Posterior cingulate gyrus (tissue), 11 donors: ENCODE data around the gene CERK.

ENCODE experiments used
- DNase-seq, 10 donors: peaks; one replicate each; pipeline versions ENCODE4 v3.0.0 to v3.0.0-alpha.2; 2020 to 2021; ENCODE audit warnings: mixed read lengths in 3 of 10
- intact Hi-C: fragments of 100-400 bp; cut with DNase I; formaldehyde crosslinking; loops from one replicate; pipeline ENCODE4 v1.15.1; 2023

The CERK gene

DNA sequence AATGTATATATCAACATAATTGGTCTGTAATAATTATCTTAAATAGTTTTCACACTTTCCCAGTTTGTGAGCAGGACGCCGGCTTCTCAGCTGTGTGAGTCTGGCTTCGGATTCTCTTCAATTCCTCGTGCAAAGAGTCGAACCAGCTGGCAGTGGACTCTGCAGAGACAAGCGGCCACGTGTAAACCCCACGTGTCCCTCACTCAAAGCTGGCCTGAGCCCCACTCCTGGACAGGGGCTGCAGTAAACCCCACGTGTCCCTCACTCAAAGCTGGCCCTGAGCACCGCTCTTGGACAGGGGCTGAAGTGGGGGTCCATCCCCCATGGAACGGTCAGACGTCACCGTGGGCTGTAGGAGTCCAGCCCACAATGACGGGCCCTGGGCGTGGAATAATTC lies 51.0 kb downstream of the CERK start:
- no peak for DNase-seq
- intact Hi-C loops, result no loop called here

- intact Hi-C loops, result no loop called here
- DNase-seq, result no peak
These were observed 51.6 kb downstream of the CERK start for GRCh38 chr22:46686221-46687047.

- intact Hi-C loops, result no loop called here
- no peak for DNase-seq
These were observed 53.3 kb downstream of the CERK start for GRCh38 chr22:46684706-46685105.

- intact Hi-C loops, result no loop called here
- DNase-seq, result no peak
These were observed 55.9 kb downstream of the CERK start for GRCh38 chr22:46682011-46682731.

GRCh38 chr22:46681010-46681409 lies 57.0 kb downstream of the CERK start:
- no peak for DNase-seq
- intact Hi-C loops, result no loop called here

DNA sequence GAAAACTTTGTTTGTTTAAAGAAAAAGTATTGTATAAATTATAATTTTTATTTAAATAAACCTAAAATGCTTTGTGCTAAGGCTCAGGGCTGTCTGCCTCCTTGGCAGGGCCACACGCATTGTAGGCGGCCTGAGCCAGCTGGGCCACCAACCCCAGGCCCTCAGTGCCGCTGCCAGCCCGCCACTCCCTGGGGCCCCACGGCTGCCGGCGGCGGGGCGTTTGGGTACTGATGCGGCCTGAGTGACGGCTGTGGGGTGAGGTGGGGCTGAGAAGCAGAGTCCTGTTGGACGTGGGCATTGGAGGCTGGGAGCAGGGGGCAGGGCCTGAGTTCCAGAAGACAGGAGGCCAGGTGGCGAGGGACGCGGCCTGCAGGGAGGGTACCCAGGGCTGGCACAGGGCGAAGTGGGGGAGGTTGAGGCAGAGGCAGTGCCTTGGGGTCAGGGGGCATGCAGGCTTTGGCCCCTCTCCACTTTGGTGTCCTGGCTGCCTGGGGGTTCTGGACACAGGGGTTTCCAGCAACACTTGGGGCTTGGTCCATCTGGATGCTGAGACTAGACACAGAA lies 58.3 kb downstream of the CERK start:
- no peak for DNase-seq
- intact Hi-C loops, result no loop called here

GRCh38 chr22:46678785-46679700 lies 59.0 kb downstream of the CERK start:
- no peak for DNase-seq
- intact Hi-C loops, result no loop called here

GRCh38 chr22:46678003-46678657 lies 59.9 kb downstream of the CERK start:
- intact Hi-C loops, result no loop called here

DNA sequence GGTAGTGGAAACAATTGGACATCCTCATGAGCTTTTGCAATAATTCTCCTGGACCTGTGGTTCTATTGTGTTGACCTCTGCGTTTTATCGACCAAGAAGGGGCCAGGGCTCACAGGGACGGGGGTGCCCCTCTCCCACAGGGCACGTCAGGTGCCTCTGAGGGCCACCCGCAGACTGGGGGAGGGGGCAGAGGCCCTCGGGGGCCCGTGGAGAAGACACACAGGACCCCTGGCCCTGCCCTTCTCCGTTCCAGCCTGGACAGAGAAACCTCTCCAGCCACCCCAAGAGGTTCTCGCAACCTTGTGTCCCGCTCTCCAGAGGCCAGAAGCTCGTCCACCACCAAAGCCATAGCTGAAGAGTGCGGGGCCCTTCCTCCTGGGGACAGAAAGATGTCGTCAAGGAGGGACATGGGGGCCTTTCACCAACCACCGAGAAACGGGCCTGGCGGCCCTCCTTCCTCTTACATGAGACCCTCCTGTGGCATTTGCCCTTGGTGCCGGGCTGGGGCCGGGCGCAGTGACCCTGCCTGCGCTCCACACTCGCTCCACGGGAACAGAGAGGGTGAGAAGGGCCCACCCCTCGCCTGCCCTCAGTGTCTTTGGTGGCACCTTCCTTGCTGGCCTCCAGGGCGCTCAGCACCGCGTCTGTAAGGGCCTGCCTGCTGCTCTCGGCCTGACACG lies 60.6 kb downstream of the CERK start:
- intact Hi-C loops, result no loop called here

More at GRCh38 chr22:46678003-46678657, 59.9 kb downstream of the CERK start:
- no peak for DNase-seq

GRCh38 chr22:46676881-46677280 lies 61.2 kb downstream of the CERK start:
- no peak for DNase-seq
- intact Hi-C loops, result no loop called here

More for the DNA sequence above, 60.6 kb downstream of the CERK start:
- no peak for DNase-seq

GRCh38 chr22:46676479-46676878 lies 61.6 kb downstream of the CERK start:
- intact Hi-C loops, result no loop called here
- no peak for DNase-seq

DNA sequence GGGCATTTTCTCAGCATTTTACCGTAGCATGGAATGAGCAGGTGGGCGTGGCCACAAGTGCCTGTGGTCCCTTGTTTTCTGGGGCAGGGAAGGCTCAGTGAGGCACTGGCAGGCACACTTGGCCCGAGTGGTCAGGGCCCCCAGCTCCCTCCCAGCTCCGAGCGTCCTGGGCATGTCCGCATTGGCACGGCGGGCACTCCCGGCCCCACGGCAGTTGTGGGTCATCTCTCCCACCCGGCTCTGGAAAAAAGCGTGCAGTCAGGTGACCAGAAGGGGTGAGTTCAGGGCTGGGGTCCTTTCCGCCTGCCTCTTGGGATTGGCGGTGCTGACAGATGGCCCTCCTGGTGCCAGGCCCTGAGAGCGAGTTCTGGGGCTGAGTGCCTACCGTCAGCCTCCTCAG lies 62.1 kb downstream of the CERK start:
- intact Hi-C loops, result no loop called here

GRCh38 chr22:46675479-46675878 lies 62.6 kb downstream of the CERK start:
- intact Hi-C loops, result no loop called here
- no peak for DNase-seq

More for the DNA sequence above, 62.1 kb downstream of the CERK start:
- no peak for DNase-seq

GRCh38 chr22:46674906-46675305 lies 63.1 kb downstream of the CERK start:
- intact Hi-C loops, result no loop called here

GRCh38 chr22:46674367-46674781 lies 63.7 kb downstream of the CERK start:
- peak in 2 of 10 donors; percentile 50 to 84 for DNase-seq
- intact Hi-C loops, result no loop called here

More at GRCh38 chr22:46674906-46675305, 63.1 kb downstream of the CERK start:
- DNase-seq, result no peak

DNA sequence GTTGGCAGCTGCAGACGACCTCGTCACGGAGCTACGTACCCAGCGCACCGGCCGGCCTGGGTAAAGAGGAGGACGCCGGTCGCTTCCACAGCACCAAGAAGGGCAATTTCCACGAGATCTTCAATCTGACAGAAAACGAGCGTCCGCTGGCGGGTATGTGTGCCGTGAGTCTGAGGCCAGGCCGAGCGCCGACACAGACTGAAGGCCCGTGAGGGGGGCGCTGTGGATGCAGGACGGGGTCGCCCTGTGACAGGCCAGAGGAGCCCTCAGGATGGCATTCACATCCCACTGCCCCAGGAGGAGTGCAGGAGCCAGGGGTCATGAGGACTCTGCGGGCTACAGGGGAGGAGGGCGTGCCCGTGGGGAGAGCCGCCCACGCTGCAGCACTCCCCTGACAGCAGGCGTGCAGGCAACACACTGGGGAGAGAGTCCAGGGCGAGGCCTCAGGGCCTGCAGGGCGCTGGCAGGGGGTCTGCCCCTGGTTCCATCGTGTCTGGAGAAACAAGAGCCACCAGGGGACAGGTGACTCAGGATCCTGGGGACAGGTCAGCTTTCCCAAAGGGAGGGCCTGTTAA lies 64.3 kb downstream of the CERK start:
- intact Hi-C loops, result no loop called here

DNA sequence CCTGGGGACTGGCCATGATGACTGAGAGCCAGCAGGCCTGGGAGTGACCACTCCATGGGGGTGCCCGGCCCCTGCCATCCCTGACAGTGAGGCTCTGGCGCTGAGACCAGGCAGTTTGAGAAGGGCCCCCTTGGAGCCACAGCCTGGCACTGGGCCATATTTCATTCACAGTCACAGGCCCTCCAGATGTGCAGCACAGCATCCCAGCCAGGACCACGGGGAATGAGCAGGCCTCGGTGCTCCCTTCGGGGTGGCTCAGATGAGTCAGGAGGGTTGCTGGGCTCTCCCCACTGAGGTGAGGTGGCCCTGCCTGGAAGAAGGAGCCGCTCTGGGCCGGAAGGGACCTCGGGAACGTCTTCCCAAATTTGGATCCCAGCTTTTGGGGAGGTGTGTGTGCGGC lies 64.8 kb downstream of the CERK start:
- intact Hi-C loops, result no loop called here
- no peak for DNase-seq

More for the DNA sequence above, 64.3 kb downstream of the CERK start:
- no peak for DNase-seq

- no peak for DNase-seq
- intact Hi-C loops, result no loop called here
These were observed 65.3 kb downstream of the CERK start for GRCh38 chr22:46672731-46673130.
